Measurements from ENCODE around the gene PEAR1. TPM values are rescaled to one million over a fixed set of nuclear protein-coding genes. Genes with fewer than 3 reads are reported as not detected.

PEAR1 gene
- total RNA-seq, 2 donors from 2014 or later = 2.5 to 3.5 TPM

- TF ChIP-seq CTCF (IDR thresholded peaks at IDR 0.05) = no peak
- H3K9me3 ChIP-seq = no peaks in the 10 kb centered on the region
- H3K9ac ChIP-seq (ENCODE audit: low read depth in 2 of 2, low read length in 2 of 2) = no peak overlapping the region
- intact Hi-C loops (cut with DNase I) = no loop called here
- no peak overlapping the region for H3K27ac ChIP-seq
- DNase-seq = no peak
- H3K4me3 ChIP-seq = no peak overlapping the region
- H3K4me1 ChIP-seq = peaks cover 2% of the 10 kb centered on the region
- H3K27me3 ChIP-seq = no peaks in the 10 kb centered on the region
- no peaks in the 10 kb centered on the region for H3K36me3 ChIP-seq
Measured at GRCh38 chr1:156905651-156906050, 12.1 kb downstream of the PEAR1 start.

- Histone ChIP-seq H3K27ac (no peak overlapping the region), H3K4me1 (peaks cover 3% of the 10 kb centered on the region), H3K9me3 (no peaks in the 10 kb centered on the region), H3K4me3 (no peak overlapping the region), H3K36me3 (no peaks in the 10 kb centered on the region), H3K9ac (ENCODE audit: low read depth in 2 of 2, low read length in 2 of 2) (no peak overlapping the region), H3K27me3 (no peaks in the 10 kb centered on the region)
- TF ChIP-seq CTCF (IDR thresholded peaks at IDR 0.05) = no peak
- intact Hi-C loops (cut with DNase I) = no loop called here
- no peak for DNase-seq
Measured at GRCh38 chr1:156906206-156906906, 12.8 kb downstream of the PEAR1 start.

GRCh38 chr1:156908541-156908940 is 15.0 kb downstream of the PEAR1 start:
- TF ChIP-seq CTCF (IDR thresholded peaks at IDR 0.05) = no peak
- Histone ChIP-seq H3K4me1 (peaks cover 3% of the 10 kb centered on the region), H3K4me3 (peak overlapping the region; percentile 26), H3K27ac (no peak overlapping the region), H3K9ac (ENCODE audit: low read depth in 2 of 2, low read length in 2 of 2) (no peak overlapping the region), H3K27me3 (no peaks in the 10 kb centered on the region), H3K9me3 (no peaks in the 10 kb centered on the region), H3K36me3 (no peaks in the 10 kb centered on the region)
- intact Hi-C loops (cut with DNase I) = no loop called here
- DNase-seq = no peak

- Histone ChIP-seq H3K27ac (no peak overlapping the region), H3K36me3 (no peaks in the 10 kb centered on the region), H3K4me1 (peaks cover 3% of the 10 kb centered on the region), H3K9me3 (no peaks in the 10 kb centered on the region), H3K27me3 (no peaks in the 10 kb centered on the region), H3K4me3 (no peak overlapping the region), H3K9ac (ENCODE audit: low read depth in 2 of 2, low read length in 2 of 2) (no peak overlapping the region)
- no peak for TF ChIP-seq CTCF (IDR thresholded peaks at IDR 0.05)
- DNase-seq = no peak
- intact Hi-C loops (cut with DNase I) = no loop called here
Measured at GRCh38 chr1:156908955-156909354, 15.4 kb downstream of the PEAR1 start.

GRCh38 chr1:156909671-156910070 is 16.2 kb downstream of the PEAR1 start:
- no peaks in the 10 kb centered on the region for H3K27me3 ChIP-seq
- intact Hi-C loops (cut with DNase I) = loop anchor here (5.0 kb wide), 1 partner anchor 163 kb away; no protein-coding TSS in a partner anchor
- H3K4me3 ChIP-seq = no peak overlapping the region
- no peaks in the 10 kb centered on the region for H3K36me3 ChIP-seq
- H3K9ac ChIP-seq (ENCODE audit: low read depth in 2 of 2, low read length in 2 of 2) = no peak overlapping the region
- DNase-seq = no peak
- TF ChIP-seq CTCF (IDR thresholded peaks at IDR 0.05) = no peak
- H3K27ac ChIP-seq = no peak overlapping the region
- H3K9me3 ChIP-seq = no peaks in the 10 kb centered on the region
- peaks cover 3% of the 10 kb centered on the region for H3K4me1 ChIP-seq

All from colonic mucosa (tissue), 4 donors.